OCI-LY1 (cell line): ENCODE results near the gene PRRT2.

ENCODE experiments used
- EZH2 ChIP-seq: fragments of 200-600 bp; sonication (generic), shearing (Covaris generic); IDR thresholded peaks from 2 replicates; pipeline ENCODE4 v1.8.0; 2017; ENCODE audit warnings: borderline replicate concordance, mixed run types, mild to moderate bottlenecking, antibody characterized with exemption, low read length, moderate library complexity, mixed read lengths
- TF ChIP-seq, protein P1 (sequence below): fragments of 200-600 bp; sonication (generic), shearing (Covaris generic); IDR thresholded peaks from 2 replicates; pipeline ENCODE4 v1.5.1; 2017; ENCODE audit warnings: mild to moderate bottlenecking, antibody characterized with exemption, low read length, moderate library complexity, mixed read lengths

DNA sequence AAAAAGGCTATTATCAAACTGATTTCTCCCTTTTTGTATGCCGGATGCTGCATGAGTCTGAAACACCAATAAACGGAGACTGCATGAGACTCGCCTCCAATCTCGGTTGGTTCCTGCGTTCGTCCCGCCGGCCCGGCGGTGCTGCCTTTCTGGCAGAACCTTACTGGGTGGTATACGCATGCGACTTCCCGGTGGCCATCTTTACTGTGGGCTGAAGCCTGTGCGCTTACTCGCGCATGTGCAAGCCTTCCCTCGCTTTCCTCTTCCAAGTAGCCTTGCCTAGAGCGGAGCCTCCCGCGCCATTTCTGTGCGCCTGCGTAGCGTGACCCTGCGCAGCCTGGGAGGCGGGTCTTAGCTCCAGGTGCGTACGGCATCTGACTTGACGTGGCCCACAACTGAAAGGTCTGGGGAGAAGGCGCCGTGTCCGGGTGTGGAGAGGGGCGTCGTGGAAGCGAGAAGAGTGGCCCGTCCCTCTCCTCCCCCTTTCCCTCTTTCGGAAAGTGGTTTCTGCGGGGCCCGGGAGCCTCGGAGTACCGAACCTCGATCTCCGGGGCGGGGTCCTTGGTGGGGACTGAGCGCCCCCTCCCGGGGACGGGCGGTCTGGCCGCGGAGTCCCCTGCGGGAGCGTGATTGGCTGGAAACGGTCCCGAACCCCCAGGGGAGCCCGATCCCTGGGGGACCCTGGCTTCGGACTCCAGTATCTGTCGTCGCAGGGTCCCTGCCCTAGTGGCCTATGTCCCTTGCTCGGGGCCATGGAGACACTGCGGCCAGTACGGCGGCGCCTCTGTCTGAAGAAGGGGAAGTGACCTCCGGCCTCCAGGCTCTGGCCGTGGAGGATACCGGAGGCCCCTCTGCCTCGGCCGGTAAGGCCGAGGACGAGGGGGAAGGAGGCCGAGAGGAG is 4.0 kb downstream of the PRRT2 start, which contains the start of gene PAGR1:
- TF ChIP-seq, protein P1, sequence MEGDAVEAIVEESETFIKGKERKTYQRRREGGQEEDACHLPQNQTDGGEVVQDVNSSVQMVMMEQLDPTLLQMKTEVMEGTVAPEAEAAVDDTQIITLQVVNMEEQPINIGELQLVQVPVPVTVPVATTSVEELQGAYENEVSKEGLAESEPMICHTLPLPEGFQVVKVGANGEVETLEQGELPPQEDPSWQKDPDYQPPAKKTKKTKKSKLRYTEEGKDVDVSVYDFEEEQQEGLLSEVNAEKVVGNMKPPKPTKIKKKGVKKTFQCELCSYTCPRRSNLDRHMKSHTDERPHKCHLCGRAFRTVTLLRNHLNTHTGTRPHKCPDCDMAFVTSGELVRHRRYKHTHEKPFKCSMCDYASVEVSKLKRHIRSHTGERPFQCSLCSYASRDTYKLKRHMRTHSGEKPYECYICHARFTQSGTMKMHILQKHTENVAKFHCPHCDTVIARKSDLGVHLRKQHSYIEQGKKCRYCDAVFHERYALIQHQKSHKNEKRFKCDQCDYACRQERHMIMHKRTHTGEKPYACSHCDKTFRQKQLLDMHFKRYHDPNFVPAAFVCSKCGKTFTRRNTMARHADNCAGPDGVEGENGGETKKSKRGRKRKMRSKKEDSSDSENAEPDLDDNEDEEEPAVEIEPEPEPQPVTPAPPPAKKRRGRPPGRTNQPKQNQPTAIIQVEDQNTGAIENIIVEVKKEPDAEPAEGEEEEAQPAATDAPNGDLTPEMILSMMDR = peak; percentile 88
- TF ChIP-seq EZH2 = no peak
